ENCODE results near the gene TNNI3.
"Not testable (repeated sequence)": the region's sequence is repeated elsewhere in the genome, so short reads cannot be mapped to it uniquely, and the experiment has no call there.

Gene TNNI3
- 0 reads per million in 4 donors for total RNA-seq

DNA sequence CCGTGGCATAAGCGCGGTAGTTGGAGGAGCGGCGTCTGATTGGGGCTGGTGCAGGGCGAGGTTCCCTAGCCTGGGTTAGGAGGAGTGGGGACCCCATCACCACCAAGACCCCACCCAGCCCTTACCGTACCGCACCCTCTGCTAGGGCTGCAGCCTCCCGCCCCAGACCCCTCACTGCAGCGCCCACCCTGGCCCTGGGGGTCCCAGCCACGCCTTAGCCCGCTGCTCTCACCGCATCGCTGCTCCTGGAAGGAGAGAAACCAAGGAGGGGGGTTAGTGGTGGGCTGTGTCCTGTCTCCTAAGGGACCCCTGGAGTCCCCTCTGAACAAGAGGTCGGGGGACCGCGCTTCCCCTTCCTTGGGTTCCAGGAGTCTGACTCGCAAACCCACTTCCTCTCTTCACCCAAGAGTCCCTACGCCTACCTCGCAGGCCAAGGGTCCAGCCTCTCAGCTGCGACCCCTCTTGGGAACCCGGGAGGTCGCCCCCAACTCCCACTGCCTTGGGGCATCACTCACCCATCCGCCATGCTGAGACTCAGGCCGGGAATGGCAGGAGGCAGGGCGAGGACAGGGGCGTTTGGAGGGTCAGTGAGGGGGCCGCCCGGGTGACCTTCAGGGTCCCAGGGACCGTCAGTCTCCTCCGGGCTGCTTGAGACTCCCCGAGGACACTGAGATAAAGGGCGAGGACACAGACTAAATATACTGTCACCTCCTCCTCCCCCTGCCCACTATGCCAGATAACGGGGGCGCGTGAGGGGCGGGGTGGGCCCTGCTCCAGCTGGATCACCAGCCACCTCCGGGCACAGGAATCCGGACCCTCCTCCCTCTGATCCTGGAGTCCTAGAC lies at the start of gene TNNI3:
Gene TNNI3 (minus strand): TSS at position 669 of the 845 bp plus-strand sequence. CDS start 143 bp downstream, at position 526.
- no peak for DNase-seq

- peak in 1 of 5 donors; percentile 42 for DNase-seq
These were observed 49.4 kb upstream of the TNNI3 start for GRCh38 chr19:55206664-55207500.

DNA sequence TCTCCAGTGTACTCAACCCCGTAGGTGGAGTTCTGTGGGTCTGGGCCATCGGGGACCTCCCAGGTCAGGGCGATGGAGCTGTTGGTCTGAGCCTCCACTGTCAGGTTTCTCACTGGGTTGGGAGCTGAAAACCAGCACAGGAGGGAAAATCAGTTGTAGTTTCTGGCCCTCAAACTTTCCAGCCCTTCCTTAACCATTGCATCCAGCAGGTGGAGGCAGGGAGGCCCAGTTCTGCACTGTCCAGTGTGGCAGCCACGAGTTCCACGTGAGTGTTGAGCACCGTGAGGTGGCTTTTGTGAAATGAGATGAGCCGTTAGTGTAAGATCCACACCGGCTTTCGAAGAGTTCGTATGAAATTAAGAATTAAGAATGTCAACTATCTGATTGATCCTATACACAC lies 44.7 kb upstream of the TNNI3 start:
- not testable (repeated sequence) for DNase-seq

DNA sequence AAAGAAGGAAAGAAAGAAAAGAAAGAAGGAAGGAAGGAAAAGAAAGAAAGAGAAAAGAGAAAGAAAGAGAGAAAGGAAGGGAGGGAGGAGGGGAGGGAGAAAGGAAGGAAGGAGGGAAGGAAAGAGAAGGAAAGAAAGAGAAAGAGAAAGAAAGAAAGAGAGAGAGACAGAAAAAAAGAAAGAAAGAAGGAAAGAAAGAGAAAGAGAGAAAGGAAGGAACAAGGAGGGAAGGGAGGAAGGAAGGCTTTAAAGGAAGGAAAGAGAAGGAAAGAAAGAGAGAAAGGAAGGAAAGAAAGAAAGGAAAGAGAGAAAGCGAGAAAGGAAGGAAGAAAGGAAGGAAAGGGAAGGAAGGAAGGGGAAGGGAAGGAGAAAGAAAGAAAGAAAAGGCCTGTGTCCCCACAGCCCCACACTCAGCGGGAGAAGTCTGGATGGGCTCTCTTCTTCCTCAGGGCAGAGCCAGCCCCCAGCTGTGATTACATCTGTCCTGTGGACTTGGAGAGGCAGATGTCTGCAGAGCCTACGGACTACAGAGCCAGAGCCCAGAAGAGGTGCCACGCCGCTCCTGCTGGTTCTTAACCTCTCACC lies 42.2 kb upstream of the TNNI3 start:
- DNase-seq, result no peak

GRCh38 chr19:55198651-55199050 lies 41.1 kb upstream of the TNNI3 start:
- no peak for DNase-seq

DNA sequence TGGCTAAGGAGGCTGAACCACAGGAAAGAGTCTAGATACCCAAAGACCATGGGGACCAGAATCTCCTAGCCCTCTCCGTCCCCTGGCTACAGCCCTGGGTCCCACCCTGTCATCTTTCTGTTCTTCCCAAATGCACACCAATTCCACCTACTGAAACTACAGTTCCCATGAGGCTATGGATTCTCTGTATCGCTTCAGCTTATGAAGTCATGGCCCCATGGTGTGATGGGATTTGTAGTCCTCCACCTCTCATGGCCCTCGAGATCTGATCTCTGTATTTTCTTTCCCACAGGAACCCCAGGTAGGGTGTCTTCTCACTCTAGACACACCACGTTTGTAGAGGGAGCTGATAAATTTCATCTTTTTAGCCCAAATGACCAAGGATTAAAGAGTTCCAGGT lies 40.0 kb upstream of the TNNI3 start:
- DNase-seq, result no peak

DNA sequence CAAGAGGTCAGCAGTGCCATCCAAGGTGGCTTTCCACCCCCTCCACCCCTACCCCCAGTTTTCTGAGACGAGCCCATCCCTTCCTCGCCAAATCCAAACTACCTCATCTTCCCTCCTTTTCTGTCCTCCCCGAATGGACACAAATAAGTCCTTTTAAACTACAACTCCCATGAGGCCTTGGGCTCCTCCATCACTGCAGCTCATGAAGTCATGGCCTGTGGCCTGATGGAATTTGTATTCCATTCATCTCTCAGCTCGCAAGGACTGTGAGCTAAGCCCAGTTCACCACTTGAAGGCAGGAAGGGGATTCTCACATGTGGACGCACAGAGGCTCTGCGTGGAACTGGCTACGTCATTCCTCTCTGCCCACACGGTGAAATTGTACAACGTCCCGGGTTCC lies 39.3 kb upstream of the TNNI3 start:
- DNase-seq, result no peak

- no peak for DNase-seq
These were observed 35.9 kb upstream of the TNNI3 start for GRCh38 chr19:55193481-55193880.

DNA sequence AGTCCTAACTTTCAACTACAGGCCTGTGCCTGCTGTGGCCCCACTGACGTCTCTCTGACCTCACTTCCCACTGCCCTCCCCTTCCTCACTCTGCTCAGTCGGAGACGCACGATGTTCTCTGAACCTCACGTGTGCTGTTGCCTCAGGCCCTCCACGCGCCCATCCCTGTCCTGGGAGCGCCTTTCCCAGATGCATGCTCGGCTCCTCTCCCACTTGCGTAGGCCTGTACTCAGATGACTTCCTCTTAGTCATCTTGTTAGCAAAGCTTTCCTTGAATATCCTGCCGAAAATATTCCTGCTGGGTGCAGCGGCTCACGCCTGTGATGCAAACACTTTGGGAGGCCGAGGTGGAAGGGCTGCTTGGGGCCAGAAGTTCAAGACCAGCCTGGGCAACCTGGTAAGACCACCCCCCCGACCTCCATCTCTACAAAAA lies 31.9 kb upstream of the TNNI3 start:
- no peak for DNase-seq

DNA sequence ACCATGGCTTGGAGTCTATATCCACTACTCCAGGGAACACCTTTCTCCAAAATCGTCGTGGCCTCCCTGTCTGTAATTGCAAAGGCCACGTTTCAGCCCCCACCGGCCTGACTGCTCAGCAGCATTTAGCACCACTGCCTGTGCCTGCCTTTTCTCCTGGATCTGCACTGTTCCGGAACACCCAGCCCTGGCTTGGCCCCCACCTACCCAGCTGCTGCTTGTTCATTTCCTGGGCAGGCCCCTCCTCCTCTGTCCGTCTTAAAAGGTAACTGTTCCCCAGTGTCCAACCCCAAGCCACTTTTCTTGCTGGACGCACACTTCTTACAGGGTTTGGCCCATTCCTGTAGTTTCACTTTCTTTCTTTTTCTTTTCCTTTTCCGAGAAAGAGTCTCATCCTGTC lies 31.1 kb upstream of the TNNI3 start:
- DNase-seq, result no peak

GRCh38 chr19:55186080-55186479 lies 28.5 kb upstream of the TNNI3 start:
- DNase-seq, result no peak

DNA sequence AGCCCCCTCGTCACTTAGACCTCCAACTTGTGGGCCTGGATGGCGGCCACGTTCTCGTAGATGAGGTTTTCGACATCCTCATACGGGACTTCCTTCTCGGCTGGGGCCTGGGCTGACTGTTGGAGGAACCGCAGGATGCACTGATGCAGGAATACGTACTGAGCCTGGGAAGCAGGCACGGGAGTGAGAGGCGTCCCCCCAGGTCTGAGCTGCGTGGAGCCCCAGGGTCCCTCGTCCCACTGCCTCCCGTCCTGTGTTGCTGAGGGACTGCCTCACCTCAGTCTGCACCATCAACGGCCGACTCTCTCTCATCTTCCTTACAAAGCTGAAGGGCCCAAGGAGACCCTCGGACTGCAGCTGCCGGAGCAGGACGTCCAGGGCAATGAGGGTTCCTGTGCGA lies 24.2 kb upstream of the TNNI3 start:
- no peak for DNase-seq

DNA sequence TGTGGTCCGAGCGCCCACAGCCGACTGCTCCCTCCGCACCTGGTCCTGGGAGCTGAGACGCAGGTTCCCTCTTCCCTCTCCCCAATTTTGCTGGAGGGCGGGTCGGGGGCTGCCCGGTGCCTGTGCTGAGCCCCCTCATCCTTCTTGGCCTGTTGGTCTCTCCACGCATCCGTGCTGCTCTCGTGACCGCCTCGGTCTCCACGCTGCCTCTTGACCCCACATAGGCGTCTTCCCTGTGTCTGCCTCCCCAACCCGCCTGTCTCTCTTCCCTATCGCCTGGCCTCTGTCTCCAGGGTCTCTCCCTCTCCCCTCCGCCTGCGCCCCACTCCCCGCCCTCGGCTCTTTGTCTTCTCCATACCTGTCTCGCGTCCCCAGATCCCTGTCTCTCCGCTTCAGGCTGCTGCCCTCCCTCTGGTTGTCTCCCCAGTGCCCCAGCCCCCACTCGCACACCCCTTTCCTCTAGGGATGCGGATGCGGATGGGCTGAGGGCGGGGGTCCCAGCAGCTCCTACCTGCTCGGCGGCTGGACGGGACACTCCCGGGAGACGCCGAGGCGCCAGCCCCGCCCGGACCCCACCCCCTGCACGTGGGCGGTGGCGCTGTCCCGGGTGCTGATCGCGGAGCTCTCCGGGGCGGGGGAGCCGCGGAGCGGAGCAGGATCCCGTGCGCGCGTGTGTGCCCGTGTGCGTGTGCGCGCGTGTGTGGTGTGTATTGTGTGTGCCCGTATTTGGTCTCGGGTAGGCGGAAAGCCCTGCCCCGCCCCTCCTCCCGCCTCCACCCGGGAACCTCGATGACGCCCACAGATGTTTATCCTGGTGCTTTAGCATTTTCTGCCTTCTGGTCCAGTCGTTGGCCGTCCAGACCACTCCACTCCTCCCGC lies 22.3 kb upstream of the TNNI3 start, which contains the start of gene SYT5:
Gene SYT5 (minus strand): TSS at position 684 of the 879 bp plus-strand sequence. CDS start 1,248 bp downstream, outside the sequence.
- DNase-seq, result peak in 3 of 5 donors; percentile 29 to 60 (median 47)

- DNase-seq, result peak; percentile 82 to 96 (median 92)
These were observed 21.5 kb upstream of the TNNI3 start for GRCh38 chr19:55178781-55179599.

DNA sequence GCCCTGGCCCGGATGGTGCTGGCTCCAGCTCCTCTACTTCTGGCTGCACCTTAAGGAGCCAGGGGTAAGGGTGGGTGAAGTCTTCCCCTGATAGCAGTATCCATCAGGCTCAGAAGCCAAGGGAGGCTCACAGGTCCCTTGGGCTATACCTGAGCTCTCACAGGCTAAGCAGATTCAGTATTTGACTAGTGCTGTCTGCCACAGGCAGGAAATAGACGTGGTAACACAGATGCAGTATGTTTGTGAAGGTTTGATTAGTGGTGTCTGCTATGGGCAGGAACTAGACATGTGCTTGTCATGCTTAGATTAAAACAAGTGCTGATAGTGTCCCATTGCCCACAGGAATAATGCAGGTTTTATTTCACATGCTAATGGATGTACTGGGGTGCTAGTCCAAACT lies 18.5 kb upstream of the TNNI3 start:
- no peak for DNase-seq

- no peak for DNase-seq
These were observed 17.8 kb upstream of the TNNI3 start for GRCh38 chr19:55175117-55175867.

DNA sequence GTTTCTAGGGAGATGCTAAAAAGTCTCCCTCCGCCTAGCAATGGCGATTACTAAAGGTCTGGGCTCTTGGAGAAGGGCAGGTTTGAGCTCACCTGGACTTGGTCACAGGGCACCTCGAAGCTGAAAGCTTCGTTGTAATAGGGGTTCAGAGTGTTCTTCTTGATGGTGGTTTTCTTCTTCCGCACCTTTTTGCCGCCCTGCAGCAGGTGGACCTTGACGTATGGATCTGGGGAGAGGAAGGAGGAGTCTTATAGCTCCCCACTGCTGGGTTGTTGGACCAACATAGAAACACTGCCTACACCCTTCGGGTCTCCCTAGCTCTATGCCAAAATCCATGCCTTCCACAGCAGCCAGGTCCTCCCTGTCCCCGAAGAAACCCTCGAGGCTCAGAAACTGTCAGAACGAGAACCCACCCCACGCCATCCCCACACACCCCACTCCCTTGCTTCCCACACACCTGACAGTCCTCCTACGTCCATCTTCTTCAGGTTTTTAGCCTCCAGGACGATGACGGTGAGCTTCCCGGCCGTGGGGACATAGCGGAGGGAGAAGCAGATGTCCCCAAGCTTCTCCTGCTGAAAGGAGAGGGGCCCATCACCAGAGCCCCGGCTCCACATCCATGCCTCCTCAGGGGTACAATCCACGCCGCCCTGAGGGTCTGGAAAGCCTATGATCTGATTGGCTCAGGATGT lies 17.0 kb upstream of the TNNI3 start:
- DNase-seq, result no peak

DNA sequence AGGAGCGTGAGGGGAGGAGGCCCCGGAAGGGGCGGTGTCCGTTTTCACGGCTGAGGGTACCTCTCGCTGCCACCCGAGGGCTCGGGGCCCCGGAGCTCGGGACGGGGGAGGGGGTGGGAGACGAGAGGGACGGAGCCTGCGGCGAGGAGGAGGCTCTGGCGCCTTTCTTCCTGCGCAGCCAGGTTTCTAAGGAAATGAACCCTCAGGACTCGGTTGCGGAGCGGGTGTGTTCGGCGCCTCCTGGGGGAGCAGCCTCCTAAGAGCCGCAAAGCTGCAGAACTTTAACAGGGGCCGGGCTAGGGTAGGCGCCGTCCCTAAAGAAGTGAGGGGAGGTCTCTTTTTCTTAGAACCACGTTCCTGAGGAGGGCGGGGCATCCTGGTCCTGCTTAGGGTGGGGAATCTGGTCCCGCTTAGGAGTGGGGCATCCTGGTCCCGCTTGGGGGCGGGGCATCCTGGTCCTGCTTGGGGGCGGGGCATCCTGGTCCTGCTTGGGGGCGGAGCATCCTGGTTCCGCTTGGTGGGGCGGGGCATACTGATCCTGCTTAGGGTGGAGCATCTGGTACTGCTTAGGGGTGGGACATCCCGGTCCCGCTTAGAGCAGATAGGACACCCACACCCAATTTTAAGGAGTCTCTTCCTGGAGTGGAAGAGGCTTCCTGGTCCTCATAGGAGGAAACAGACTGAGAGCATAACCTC lies 16.3 kb upstream of the TNNI3 start:
- peak in 1 of 5 donors; percentile 56 for DNase-seq

GRCh38 chr19:55173186-55173713 lies 15.7 kb upstream of the TNNI3 start:
- no peak for DNase-seq
